ENCODE results near the gene PLOD2.
"Not testable (repeated sequence)": the region's sequence is repeated elsewhere in the genome, so short reads cannot be mapped to it uniquely, and the experiment has no call there.

Gene PLOD2

DNA sequence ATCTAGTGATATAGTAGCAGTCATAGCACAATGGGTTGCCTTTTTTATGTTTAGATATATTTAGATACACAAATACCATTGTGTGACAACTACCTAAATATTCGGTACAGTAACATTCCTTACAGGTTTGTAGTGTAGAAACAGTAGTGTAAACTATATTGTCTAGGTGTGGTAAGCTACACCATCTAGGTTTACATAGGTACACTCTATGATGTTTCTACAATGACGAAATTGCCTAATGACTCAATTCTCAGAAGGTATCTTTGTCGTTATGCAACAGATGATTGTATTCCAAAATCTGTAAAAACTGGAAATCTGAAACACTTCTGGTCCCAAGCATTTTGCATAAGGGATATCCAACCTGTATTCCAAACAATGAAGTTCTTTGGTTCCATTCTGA is 24.3 kb downstream of the PLOD2 start:
- DNase-seq, result no peak

DNA sequence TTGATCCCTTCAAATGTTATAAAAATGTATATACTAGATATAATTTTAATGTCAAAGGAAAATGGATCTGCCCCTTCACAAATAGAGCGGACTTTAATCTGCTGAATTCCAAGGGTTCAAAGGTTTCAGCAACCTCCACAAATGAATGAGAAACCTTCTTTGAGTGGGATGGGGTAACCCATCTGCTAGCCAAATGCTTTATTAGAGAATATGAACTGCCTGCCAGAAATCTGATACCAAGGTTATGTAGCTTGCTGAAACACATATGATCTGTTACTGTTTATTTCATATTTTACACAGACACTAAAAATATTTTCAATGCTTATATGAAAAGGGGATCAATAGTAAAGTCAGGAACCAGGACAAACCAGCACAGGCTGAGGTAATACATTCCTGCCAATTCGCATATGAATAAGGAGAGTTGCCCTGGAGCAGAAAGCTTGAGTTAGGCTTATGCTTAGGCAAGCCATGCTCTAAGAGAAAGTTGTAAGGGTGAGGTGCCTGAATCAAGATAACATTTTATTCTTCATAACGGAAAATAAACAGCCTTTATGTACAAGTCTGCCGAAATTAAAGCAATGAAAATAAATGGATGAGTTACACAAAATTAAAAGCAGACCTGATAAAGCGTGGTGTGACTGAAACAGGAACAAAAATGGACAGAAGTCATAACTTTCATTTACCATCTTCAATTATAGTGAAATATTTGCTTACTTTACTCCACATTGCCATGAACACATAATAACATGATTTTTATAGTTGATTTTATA is 26.5 kb downstream of the PLOD2 start:
- no peak for DNase-seq

DNA sequence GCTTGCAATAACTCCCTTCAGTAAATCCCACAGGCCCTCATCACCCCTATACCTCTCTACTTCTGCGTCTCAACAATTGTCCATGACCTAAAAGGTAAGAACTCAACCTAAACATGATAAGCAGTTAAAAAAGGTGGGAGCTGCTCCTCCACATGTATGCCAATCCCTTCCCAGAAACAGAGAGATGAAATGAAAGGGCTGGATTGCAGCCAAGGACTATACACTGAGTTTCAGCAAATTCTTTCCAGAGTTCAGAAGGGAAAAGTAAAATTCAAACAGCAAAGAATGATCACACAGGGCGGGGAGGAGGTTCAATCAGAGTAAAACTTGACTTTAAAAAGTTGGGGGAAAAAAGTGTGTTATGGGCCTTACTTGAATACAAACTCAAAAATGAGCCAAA is 27.5 kb downstream of the PLOD2 start:
- no peak for DNase-seq

DNA sequence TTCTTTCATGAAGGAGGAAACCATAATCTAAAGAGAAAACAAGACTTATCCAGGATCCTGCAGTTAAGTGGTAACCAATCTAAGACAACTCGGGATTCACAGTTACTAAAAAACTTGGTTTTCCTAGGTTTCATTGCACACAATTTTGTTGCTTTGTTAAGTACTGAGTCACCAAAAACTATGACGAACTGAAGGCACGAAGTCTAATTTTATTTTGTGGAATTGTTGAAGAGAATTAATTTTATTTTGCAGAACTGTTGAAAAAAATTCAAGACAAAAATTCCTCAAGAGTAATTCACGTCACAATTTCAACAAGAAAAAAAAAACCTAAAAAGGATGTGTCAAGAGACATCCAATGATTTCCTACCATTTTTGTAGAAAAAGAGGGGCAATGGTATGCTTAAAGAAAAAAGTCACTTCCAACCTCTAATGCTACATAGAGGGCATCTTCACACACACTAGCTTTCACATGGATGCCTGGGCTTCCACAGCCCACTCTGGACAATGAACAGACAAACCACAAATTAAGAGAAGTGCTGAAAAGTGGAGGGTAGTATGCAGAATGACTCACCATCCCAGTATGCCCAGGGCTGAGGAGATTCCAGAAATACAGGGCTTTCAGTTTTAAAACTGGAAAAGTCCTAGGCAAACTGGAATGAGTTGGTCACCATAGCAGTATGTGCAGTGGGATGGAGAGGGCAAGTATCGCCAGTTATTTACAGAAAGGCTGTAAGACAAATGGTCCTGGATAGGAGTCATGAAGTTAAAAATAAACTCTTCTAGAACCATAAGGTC is 29.2 kb downstream of the PLOD2 start:
- DNase-seq, result peak; percentile 72

DNA sequence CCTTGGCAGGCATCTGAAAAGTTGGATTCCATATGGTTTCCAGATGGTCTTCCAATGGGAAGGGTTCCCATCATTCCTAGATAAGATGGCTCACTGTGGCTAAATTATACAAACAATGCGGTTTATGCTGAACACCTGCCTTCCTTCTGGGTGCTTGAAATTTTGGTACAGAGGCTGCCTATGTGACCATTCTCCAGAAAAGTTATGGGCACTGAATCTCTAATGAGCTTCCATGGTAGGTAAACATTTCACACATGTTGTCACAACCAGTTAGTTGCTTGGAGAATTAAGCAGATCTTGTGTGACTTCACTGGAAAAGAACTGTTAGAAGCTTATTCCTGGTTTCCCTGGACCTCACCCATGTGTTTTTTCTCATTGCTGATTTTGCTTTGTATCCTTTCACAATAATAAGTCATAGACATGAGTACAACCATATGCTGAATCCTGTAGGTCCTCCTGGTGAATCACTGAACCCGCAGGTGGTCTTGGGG is 30.1 kb downstream of the PLOD2 start:
- DNase-seq, result no peak

DNA sequence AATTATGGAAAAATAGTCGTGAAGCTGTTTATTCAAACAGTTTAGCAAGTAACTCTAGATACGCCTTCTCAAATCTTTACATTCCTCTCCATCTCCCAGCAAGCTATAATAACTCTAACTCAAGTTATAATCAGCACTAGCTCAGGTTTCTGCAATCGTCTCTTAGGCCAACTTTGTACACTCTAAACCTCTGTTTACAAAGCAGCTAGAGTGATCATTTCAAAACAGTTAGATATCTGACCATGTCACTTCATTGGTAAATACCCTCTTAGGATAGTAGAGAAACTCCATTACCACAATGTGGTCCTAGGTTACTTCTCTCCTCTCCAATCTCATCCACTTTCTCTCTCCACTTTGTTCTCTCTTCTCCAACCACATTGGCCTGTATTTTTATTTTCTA is 31.2 kb downstream of the PLOD2 start:
- DNase-seq, result no peak

DNA sequence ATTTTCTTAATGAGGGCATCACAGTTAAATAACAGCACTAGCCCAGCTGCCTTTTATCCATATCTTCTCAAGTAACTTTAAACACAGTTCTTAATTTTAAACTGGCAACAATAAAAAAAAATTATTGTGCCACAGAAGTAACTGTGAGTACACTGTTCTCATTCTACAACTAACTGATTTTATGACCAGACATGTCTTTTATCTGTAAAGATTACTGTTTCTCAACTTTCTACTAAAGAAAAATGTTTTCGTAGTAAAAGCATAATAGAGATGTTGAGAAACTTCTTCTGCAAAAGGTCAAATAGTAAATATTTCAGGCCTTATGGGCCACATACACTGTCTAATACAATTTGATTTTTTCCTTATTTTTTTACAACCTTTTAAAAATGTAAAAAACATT is 32.0 kb downstream of the PLOD2 start:
- DNase-seq, result no peak

DNA sequence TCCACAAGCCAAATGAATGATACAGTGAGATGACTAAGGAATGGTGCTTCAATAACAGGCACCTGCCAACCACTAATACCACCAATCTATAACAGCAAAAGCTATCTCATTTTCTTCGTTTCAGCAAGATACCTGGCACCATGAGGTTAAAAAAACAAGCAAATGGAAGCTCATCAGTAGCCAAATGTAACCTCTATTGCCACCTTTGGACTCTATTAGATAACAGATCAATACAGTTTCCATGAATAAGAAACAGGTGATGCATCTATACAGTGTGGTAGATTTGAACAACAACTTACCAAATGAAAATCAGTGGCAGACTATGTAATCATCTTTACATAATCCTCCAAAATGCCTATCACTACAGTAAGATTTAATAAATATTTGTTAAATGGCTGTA is 32.8 kb downstream of the PLOD2 start:
- DNase-seq, result no peak

DNA sequence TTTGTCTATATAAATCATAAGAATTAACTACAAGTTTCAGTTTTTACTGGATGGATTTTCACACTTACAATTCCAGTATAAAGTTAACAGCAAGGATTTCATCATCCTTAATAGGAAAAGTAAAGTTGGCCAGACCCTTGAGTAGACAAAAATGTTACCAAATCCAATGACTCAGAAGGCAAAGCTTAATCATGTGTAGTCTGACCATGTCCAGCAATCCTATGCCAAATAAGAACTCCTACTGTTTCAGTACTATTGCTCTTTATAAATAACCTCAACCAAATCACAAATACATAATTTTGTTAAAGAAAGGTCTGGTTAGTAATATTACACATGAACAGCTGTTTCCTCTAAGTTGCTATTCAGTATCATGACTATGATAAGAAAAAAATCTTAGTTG is 35.0 kb downstream of the PLOD2 start:
- DNase-seq, result peak; percentile 78

DNA sequence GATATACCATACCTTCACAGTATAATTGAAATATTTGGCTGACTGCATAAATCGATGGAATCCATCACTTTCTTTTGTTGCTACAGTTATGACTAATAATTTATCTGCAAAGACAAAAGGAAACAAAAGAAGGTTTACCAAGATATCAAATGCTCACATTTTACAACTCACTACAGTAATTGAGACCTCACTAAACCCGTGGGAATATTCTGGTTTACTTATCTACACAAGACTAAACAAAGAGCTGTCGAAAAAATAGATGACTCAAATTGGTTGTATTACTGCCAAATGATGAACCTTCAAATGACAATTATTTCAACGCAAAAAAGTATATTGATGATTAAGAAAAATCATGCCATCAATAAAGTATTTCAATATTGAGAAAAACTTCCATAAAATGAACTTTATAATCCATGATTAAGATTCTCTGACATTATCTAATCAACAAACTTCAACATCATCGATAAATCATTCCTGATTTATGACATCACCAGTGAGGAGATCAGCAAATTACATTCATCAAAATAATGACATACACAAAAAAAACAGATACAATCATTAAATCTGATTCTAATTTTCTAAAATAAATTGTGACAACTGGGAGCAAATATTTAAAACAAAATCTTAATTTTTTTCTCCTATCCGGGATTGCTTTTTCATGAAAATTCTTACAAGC is 36.7 kb downstream of the PLOD2 start:
- DNase-seq, result peak; percentile 42

DNA sequence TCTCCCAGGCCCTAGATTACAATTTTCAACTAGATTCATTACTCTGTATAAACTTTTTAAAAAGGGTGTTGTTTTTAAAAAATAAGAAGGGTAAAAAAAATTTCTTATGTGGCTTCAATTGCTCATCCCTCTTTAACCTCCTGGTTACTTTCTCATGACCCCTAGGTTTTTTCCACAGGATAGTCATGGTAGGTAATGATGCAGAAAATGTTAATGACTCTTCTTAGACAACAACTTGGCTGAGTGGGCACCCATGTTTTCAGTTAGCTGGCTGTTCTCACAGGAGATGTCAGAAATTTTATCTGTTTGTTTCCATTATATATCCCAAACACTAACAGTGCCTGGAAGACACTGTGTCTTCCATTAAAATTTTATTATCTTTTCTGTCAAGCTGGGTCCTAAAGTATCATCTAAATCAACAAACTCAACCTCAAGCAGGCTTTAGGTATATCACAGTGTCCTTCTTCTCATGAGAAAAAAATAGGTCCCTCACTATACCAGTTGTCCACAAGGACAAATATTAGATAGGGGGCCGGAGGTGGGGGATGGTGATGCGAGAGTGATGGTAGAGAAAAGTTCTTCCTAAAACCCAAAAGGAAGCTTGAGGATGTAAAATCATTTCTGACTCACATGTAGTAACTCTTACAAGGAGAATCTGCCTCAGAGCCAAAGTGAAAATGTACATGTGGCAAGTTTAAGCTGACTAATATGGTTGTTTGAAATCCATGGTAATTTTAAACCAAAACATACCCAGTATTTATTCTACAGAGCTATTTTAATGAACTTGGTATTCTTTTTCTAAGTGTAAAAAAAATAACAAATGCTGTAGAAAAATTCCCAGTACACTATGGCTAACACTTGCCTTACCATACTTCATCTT is 43.3 kb downstream of the PLOD2 start:
- DNase-seq, result peak; percentile 93

DNA sequence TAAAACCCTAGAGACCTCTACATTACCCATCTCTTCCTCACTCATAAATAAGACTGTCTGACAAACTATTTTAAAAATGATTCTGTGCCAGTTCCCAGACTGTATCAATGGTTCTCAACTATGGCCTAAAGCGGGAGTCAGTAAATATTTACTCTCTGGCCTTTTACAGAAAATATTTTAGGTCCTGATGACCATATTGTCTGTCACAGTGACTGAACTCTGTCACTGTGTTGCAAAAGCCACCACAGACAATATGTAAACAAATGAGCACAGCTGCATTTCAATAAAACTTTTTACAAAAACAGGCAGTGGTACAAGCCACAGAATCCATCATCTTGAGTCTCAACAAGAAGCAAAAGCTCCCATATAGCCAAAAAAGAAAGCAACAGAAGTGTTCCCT is 45.4 kb downstream of the PLOD2 start:
- no peak for DNase-seq

DNA sequence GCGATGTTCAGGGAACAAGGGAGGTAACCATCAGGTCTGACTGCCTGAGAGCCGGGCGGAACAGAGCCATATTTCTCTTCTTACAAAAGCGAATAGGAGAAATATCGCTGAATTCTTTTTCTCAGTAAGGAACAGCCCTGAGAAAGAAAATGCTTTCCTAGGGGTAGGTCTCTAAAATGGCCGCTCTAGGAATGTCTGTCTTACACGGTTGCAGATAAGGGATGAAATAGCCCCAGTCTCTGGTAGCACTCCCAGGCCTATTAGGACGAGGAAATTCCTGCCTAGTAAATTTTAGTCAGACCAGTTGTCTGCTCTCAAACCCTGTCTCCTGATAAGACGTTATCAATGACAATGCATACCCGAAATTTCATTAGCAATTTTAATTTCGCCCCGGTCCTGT is 47.2 kb downstream of the PLOD2 start:
- DNase-seq, result not testable (repeated sequence)

DNA sequence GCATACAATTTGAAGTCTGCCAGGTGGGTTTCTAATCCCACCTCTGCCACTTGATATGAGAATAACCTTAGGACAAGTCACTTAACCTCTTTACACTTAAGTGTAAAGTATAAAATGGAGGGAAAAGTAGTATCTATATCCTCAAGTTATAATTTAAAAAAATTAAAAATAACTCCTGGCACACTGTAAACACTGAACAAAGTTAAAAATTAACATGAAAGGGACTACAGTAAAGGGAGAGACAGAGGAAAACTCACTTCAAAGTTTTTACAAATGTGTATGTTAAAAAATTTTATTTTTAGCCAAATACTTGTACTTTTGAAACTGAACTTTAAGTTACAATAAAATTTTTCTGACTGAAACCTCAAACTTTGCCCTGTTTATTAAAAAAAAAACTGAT is 49.6 kb downstream of the PLOD2 start:
- DNase-seq, result no peak

DNA sequence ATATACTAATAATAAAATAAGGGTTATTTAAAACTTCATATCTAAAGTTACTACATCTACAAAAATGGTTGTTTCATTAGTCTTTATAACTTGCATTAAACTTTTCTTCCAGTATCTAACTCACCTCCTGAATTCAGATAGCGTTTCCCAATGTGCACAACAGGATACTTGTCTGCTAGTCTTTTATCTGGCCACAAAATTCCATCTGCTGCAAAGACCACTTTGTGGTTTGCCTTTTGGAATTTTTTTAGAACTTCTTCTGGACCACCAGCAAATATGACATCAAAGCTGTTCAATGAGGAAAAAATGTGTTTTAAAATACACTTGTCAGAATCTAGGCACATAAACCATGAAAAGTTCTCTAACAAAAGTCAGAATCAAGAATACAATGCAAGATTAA is 50.8 kb downstream of the PLOD2 start:
- DNase-seq, result no peak

DNA sequence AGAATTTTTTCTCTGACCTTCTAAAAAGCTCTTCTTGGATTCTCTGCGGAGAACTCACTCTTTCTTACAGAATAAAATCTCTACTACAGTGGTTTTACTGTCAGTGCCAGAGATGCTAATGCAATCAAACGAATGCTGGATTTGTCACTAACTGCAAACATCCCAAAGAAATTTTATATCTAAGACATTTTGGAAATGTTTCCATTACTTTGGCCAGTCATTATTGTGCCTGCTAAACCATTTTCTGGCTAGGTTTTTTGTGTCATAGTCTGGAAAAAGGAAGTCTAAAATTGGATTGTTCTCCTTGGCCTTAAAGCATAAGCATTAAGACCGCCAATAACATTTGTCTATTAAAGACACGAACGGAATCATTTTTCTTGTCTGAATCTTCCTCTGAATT is 54.0 kb downstream of the PLOD2 start:
- DNase-seq, result no peak

DNA sequence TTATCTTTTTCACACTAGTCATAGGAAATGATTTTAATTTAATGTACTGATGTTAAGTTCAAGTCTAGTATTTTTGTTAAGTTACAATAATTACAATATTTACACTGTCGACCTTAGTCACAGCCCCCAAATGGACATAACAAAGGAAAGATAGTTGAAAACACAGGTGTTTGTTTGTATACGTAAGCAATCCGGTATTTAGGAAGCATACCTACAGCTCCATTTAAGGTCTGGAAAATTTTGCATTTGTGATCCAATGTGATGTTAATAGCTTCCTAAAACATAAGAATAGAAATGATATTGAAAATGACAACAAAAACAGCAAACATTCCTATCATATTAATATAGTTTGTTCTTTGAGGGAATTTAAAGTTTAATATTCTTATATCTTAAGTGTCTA is 56.9 kb downstream of the PLOD2 start:
- no peak for DNase-seq

DNA sequence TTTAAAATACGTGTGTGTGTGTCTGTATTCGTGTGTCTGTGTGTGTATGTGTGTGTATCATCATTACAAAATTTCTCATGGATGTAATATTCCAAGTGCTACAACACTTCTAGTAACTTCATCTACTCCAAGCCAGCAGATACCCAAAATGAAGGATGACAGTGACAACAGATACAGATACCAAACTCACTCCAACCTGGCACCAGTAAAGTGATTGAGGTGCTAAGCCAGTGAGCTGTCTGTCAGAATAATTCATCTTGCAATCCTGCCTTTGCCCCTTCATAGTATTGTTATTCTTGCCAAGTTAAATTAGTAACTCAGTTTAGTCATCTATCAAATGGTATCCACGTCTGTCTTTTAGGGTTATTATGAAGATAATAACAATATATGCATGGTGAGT is 58.1 kb downstream of the PLOD2 start:
- no peak for DNase-seq

DNA sequence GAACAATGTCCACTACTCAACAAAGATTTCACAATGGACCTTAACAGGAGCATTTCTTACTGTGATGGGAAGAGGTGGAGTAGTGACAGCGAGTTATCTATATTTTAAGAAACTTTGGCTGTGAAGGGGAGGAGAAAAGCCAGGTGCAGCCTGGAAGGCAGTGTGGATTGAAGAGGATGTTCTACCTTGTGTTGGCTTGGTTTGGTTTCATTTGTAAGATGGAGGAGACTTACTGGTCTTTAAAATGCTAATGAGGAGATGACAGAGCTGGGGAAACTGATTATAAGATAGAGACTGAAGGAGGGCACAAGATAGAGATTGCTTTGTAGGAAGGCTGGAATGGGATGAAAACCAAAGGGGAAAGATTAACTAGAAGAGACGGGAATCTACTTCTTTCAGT is 59.4 kb downstream of the PLOD2 start:
- DNase-seq, result no peak

DNA sequence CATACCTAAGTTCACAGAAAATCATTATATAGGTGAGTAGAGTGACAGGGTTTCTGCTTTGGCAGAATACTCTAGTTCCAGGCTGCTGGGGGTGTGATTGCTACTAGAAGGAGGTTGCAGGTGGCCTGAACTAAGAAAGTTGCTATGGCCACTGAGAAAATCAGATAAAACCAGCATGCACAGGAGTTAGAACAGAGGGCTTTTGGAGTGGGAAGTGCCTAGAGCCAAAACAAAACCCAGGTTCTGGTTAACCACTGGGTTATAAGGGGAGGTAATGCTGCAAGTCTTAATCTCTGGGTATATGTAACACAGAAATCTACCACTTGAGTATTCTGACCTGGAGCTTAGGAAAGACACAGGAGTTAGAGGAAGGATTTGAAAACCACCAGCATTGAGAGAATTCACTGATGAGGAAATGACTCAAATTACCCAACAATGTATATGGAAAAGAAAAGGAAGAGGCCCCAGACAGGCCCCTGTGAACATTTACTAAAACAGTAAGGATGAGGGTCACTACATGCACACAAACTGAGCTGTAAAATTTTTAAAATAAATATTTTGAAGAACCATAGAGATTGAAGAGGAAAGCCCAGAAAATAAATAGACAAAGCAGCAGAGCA is 60.0 kb downstream of the PLOD2 start:
- DNase-seq, result no peak

DNA sequence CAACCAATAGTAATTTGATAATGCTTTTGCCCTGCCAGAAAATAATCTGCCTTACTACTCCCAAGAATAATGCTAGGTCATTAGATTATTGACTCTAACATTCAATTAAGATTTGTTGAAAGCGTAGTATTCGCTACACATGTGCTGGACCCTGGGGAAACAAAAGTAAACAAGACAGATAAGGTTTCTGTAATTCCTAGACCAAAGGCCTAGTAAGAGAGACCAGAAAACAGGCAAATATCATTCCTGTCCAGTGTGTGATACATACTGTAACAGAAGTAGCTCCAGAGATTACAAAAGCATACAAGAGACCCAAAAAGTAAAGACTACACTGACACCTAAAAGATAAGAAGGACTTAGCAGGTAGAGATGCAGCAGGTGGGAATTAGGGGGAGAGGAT is 60.8 kb downstream of the PLOD2 start:
- no peak for DNase-seq

DNA sequence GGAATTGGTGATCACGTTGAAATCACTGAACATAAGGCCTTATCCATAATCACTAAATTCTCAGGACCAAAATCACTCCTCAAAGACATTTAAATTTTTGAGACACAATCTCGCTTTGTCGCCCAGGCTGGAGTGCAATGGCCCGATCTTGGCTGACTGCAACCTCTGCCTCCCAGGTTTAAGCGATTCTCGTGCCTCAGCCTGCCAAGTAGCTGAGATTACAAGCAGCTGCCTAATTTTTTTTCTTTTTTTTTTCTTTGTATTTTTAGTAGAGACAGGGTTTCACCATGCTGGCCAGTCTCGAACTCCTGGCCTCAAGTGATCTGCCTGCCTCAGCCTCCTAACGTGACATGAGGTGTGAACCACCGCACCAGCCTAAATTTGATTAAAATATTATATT is 61.7 kb downstream of the PLOD2 start:
- no peak for DNase-seq

Measured in kidney glomerular epithelial cell (primary cell).